Osteoblast (primary cell): ENCODE data around the gene ARHGAP9. TPM values are rescaled to one million over a fixed set of nuclear protein-coding genes. Genes with fewer than 3 reads are reported as not detected.
A peak's percentile ranks its signal among the peaks of the same experiment; 100 is the strongest.

Source experiments
- DNase-seq: peaks from one replicate; pipeline ENCODE4 v3.0.0; 2011; ENCODE audit warnings: low spot score, mixed read lengths; ENCODE audit not compliant: insufficient read length; ENCODE audit errors: missing footprints
- H2AFZ ChIP-seq: 2 replicates; pipeline ENCODE4 v1.6.0; 2011; ENCODE audit warnings: mild to moderate bottlenecking, low read length
- H3K27ac ChIP-seq: 2 replicates; pipeline ENCODE4 v1.5.1; 2011; ENCODE audit warnings: mild to moderate bottlenecking, low read depth, low read length, moderate library complexity
- H3K27me3 ChIP-seq: 2 replicates; pipeline ENCODE4 v1.6.0; 2012; ENCODE audit warnings: mild to moderate bottlenecking, control low read depth, inconsistent platforms, low read length, moderate library complexity; ENCODE audit not compliant: insufficient read depth
- H3K36me3 ChIP-seq: 2 replicates; pipeline ENCODE4 v1.5.1; 2011; ENCODE audit warnings: mild to moderate bottlenecking, low read length, control low read depth, moderate library complexity; ENCODE audit not compliant: insufficient read depth
- H3K4me1 ChIP-seq: 2 replicates; pipeline ENCODE4 v1.5.1; 2011; ENCODE audit warnings: mild to moderate bottlenecking, low read length, control low read depth, moderate library complexity; ENCODE audit not compliant: insufficient read depth
- H3K4me2 ChIP-seq: 2 replicates; pipeline ENCODE4 v1.6.0; 2011; ENCODE audit warnings: mild to moderate bottlenecking, low read length; ENCODE audit not compliant: insufficient read depth
- H3K4me3 ChIP-seq: fragments of 200-600 bp; sonication (generic); 3 replicates; pipeline ENCODE4 v1.5.1; 2012; ENCODE audit warnings: mild to moderate bottlenecking, low read length, inconsistent platforms; ENCODE audit not compliant: insufficient read depth
- H3K79me2 ChIP-seq: 2 replicates; pipeline ENCODE4 v1.6.0; 2012; ENCODE audit warnings: mild to moderate bottlenecking, low read length, control low read depth, inconsistent platforms; ENCODE audit not compliant: insufficient read depth
- H3K9me3 ChIP-seq: 2 replicates; pipeline ENCODE4 v1.5.1; 2011; ENCODE audit warnings: low read depth, low read length, control low read depth
- H4K20me1 ChIP-seq: 2 replicates; pipeline ENCODE4 v1.6.0; 2012; ENCODE audit warnings: mild to moderate bottlenecking, low read length, control low read depth; ENCODE audit not compliant: insufficient read depth
- CTCF ChIP-seq: IDR thresholded peaks from 2 replicates; pipeline ENCODE4 v1.5.1; 2011; ENCODE audit warnings: mild to moderate bottlenecking, low read depth, low read length, moderate library complexity; ENCODE audit errors: extremely low read depth
- total RNA-seq: library from RNA; depleted of rRNA; stranded (reverse); fragments of >200 nt; gene quantifications from 2 replicates; pipeline ENCODE4 v1.2.3, GENCODE V29; 2012

Gene ARHGAP9
- total RNA-seq, 1 donor = 0.36 TPM

GRCh38 chr12:57435293-57435692 lies 44.4 kb downstream of the ARHGAP9 start:
- Histone ChIP-seq H3K9me3 (no peaks in the 10 kb centered on the region), H3K4me3 (no peak overlapping the region), H3K27me3 (no peaks in the 10 kb centered on the region), H3K27ac (no peak overlapping the region), H2AFZ (peak overlapping the region; percentile 62), H4K20me1 (no peaks in the 10 kb centered on the region), H3K36me3 (no peaks in the 10 kb centered on the region), H3K79me2 (peaks cover 3% of the 10 kb centered on the region), H3K4me1 (peaks cover 4% of the 10 kb centered on the region), H3K4me2 (no peak overlapping the region)
- TF ChIP-seq CTCF = no peak
- no peak for DNase-seq

- H2AFZ ChIP-seq = peak within 1 kb of the TSS; percentile 62
- no peaks in the 10 kb centered on the region for H4K20me1 ChIP-seq
- no peak for DNase-seq
- no peaks in the 10 kb centered on the region for H3K27me3 ChIP-seq
- H3K36me3 ChIP-seq = no peaks in the 10 kb centered on the region
- no peak within 1 kb of the TSS for H3K4me3 ChIP-seq
- H3K79me2 ChIP-seq = peaks cover 9% of the 10 kb centered on the region
- peaks cover 6% of the 10 kb centered on the region for H3K4me1 ChIP-seq
- TF ChIP-seq CTCF = no peak
- no peak within 1 kb of the TSS for H3K4me2 ChIP-seq
- H3K27ac ChIP-seq = no peak within 1 kb of the TSS
- H3K9me3 ChIP-seq = no peaks in the 10 kb centered on the region
These were observed 45.0 kb downstream of the ARHGAP9 start, which contains the start of gene INHBC for GRCh38 chr12:57434517-57435223. INHBC (plus strand) TSS chr12:57434784; CDS start chr12:57434887, 103 bp downstream.

DNA sequence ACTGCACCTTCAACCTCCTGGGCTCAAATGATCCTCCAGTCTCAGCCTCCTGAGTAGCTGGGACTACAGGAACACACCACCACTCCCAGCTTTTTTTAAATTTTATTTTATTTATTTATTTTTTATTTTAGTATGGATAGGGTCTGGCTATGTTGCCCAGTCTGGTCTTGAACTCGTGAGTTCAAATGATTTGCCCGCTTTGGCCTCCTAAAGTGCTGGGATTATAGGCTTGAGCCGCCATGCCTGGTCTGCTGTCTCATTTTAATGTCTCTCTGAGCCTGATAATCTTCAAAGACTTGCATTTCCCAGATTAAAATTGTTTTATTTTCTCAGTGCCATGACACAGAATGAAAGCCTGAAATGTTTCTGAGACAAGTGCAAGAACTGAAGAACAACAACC lies 46.3 kb downstream of the ARHGAP9 start:
- Histone ChIP-seq H4K20me1 (no peaks in the 10 kb centered on the region), H3K36me3 (no peaks in the 10 kb centered on the region), H3K9me3 (no peaks in the 10 kb centered on the region), H3K27ac (no peak overlapping the region), H3K79me2 (peaks cover 22% of the 10 kb centered on the region), H3K27me3 (no peaks in the 10 kb centered on the region), H3K4me2 (no peak overlapping the region), H3K4me1 (peaks cover 12% of the 10 kb centered on the region), H3K4me3 (no peak overlapping the region), H2AFZ (no peak overlapping the region)
- DNase-seq = no peak
- no peak for TF ChIP-seq CTCF

GRCh38 chr12:57431654-57432188 lies 47.9 kb downstream of the ARHGAP9 start:
- H3K4me3 ChIP-seq = peak overlapping the region; percentile 77
- TF ChIP-seq CTCF = no peak
- no peaks in the 10 kb centered on the region for H3K36me3 ChIP-seq
- H3K4me2 ChIP-seq = peak overlapping the region; percentile 81
- peaks cover 12% of the 10 kb centered on the region for H3K4me1 ChIP-seq
- H3K27ac ChIP-seq = peak overlapping the region; percentile 89
- peak overlapping the region; percentile 92 for H2AFZ ChIP-seq
- H3K27me3 ChIP-seq = no peaks in the 10 kb centered on the region
- H3K79me2 ChIP-seq = peaks cover 35% of the 10 kb centered on the region
- no peak for DNase-seq
- no peaks in the 10 kb centered on the region for H3K9me3 ChIP-seq
- no peaks in the 10 kb centered on the region for H4K20me1 ChIP-seq
